AG04449 (cell line): ENCODE measurements around the gene AGAP1.

Source experiments
- CTCF ChIA-PET: fragments of 350-600 bp; formaldehyde crosslinking; extraction: SDS; loops from one replicate; lab custom pipeline; 2021; ENCODE audit warnings: antibody characterized with exemption; lab: Yijun Ruan, JAX
- POLR2A ChIA-PET: fragments of 400-600, 350-600 bp; formaldehyde crosslinking; extraction: SDS; loops from one replicate; lab custom pipeline; 2020; ENCODE audit warnings: antibody characterized with exemption, inconsistent platforms; lab: Yijun Ruan, JAX
- DNase-seq: peaks from one replicate; pipeline ENCODE4 v3.0.0-alpha.2; 2010; ENCODE audit warnings: low read depth, low spot score
- H3K4me3 ChIP-seq: 2 replicates; pipeline ENCODE4 v1.5.1; 2011; ENCODE audit warnings: low read depth, mild to moderate bottlenecking, control low read depth, low read length
- CTCF ChIP-seq: IDR thresholded peaks from one replicate; pipeline ENCODE4 v1.5.1; 2011; ENCODE audit warnings: mild to moderate bottlenecking, moderate library complexity, low read length, control low read depth, inconsistent platforms; ENCODE audit not compliant: insufficient read depth; ENCODE audit errors: missing control alignments

The AGAP1 gene

GRCh38 chr2:235663875-235664274 lies 170.0 kb downstream of the AGAP1 start:
- no peak for TF ChIP-seq CTCF
- CTCF ChIA-PET: interaction anchor here (0.9 to 1.6 kb wide), 3 partner anchors 9 to 20 kb away, joined by 4 to 5 read pairs (median 4); no protein-coding TSS in a partner anchor
- POLR2A ChIA-PET: no interaction called here

GRCh38 chr2:235665661-235666212 lies 171.9 kb downstream of the AGAP1 start:
- CTCF ChIA-PET: interaction anchor here (1.0 to 9.9 kb wide), 4 partner anchors 18 to 529 kb away, joined by 4 to 106 read pairs (median 6); no protein-coding TSS in a partner anchor
- POLR2A ChIA-PET: no interaction called here
- H3K4me3 ChIP-seq: peak overlapping the region; percentile 26
- no peak for DNase-seq
- no peak for TF ChIP-seq CTCF

More at GRCh38 chr2:235663875-235664274, 170.0 kb downstream of the AGAP1 start:
- H3K4me3 ChIP-seq: no peak overlapping the region
- DNase-seq: no peak

- POLR2A ChIA-PET: no interaction called here
- peak; percentile 58 for DNase-seq
- peak overlapping the region; percentile 26 for H3K4me3 ChIP-seq
- no peak for TF ChIP-seq CTCF
- CTCF ChIA-PET: interaction anchor here (1.0 to 9.9 kb wide), 3 partner anchors 72 to 530 kb away, joined by 4 to 106 read pairs (median 9); no protein-coding TSS in a partner anchor
Observed at GRCh38 chr2:235666213-235666781, 172.5 kb downstream of the AGAP1 start.

- H3K4me3 ChIP-seq: no peak overlapping the region
Observed at GRCh38 chr2:235668782-235669181, 174.9 kb downstream of the AGAP1 start.

GRCh38 chr2:235669269-235669831 lies 175.5 kb downstream of the AGAP1 start:
- TF ChIP-seq CTCF: no peak
- no peak for DNase-seq
- POLR2A ChIA-PET: interaction anchor here (1.0 kb wide), 1 partner anchor 47 kb away, joined by 3 read pairs; no protein-coding TSS in a partner anchor
- CTCF ChIA-PET: interaction anchor here (0.9 to 9.9 kb wide), 4 partner anchors 26 to 77 kb away, joined by 3 to 106 read pairs (median 4); no protein-coding TSS in a partner anchor
- peak overlapping the region; percentile 55 for H3K4me3 ChIP-seq

More at GRCh38 chr2:235668782-235669181, 174.9 kb downstream of the AGAP1 start:
- no peak for DNase-seq
- TF ChIP-seq CTCF: no peak
- ChIA-PET CTCF (interaction anchor here (1.1 to 9.9 kb wide), 5 partner anchors 21 to 111 kb away, joined by 3 to 106 read pairs (median 3); no protein-coding TSS in a partner anchor), POLR2A (no interaction called here)
